Neuronal stem cell (in vitro differentiated cells): ENCODE results near the gene SUGP2.

Experiments
- DNase-seq: peaks from one replicate; pipeline ENCODE4 v3.0.0-alpha.2; 2013; ENCODE audit warnings: low spot score
- H2AFZ ChIP-seq: one replicate; pipeline ENCODE4 v1.6.1; 2013; ENCODE audit warnings: mild to moderate bottlenecking, low read length, inconsistent platforms
- H2AK5ac ChIP-seq: 2 replicates; pipeline ENCODE4 v1.6.1; 2013; ENCODE audit warnings: low read depth, mild to moderate bottlenecking, inconsistent platforms, low read length, moderate library complexity, mixed read lengths
- H2BK120ac ChIP-seq: 2 replicates; pipeline ENCODE4 v1.6.1; 2013; ENCODE audit warnings: low read depth, mild to moderate bottlenecking, inconsistent platforms, low read length, moderate library complexity, mixed read lengths
- H2BK12ac ChIP-seq: one replicate; pipeline ENCODE4 v1.6.1; 2013; ENCODE audit warnings: low read length, inconsistent platforms
- H2BK15ac ChIP-seq: 2 replicates; pipeline ENCODE4 v1.6.1; 2013; ENCODE audit warnings: mild to moderate bottlenecking, low read length, inconsistent platforms, mixed read lengths
- H2BK5ac ChIP-seq: one replicate; pipeline ENCODE4 v1.6.1; 2013; ENCODE audit warnings: inconsistent platforms, mild to moderate bottlenecking, low read length, moderate library complexity
- H3K14ac ChIP-seq: one replicate; pipeline ENCODE4 v1.6.1; 2013; ENCODE audit warnings: low read length, inconsistent platforms
- H3K18ac ChIP-seq: 2 replicates; pipeline ENCODE4 v1.6.1; 2013; ENCODE audit warnings: low read length, inconsistent platforms
- H3K23ac ChIP-seq: 2 replicates; pipeline ENCODE4 v1.6.1; 2013; ENCODE audit warnings: low read depth, mild to moderate bottlenecking, mixed read lengths, low read length, inconsistent platforms; ENCODE audit not compliant: poor library complexity
- H3K27ac ChIP-seq: replicated peaks from 3 replicates; pipeline ENCODE4 v1.5.1; 2013; ENCODE audit warnings: low read length, inconsistent platforms
- H3K27me3 ChIP-seq, 3 experiments: 2 replicates each; pipeline ENCODE4 v1.6.1; 2013; ENCODE audit warnings: low read length in 3 of 3, mild to moderate bottlenecking in 2 of 3, inconsistent platforms in 1 of 3, low read depth in 1 of 3, mixed read lengths in 1 of 3, moderate library complexity in 1 of 3; ENCODE audit not compliant: control insufficient read depth in 3 of 3, insufficient read depth in 3 of 3
- H3K36me3 ChIP-seq, 2 donors: replicated peaks in 1 of 2; 2 replicates each; pipeline ENCODE4 v1.6.1; 2013; ENCODE audit warnings: low read length in 2 of 2; ENCODE audit not compliant: control insufficient read depth in 2 of 2, insufficient read depth in 2 of 2
- H3K4ac ChIP-seq: 2 replicates; pipeline ENCODE4 v1.6.1; 2013; ENCODE audit warnings: inconsistent platforms, mild to moderate bottlenecking, low read length, moderate library complexity
- H3K4me1 ChIP-seq, 2 donors: 1 replicate in 1 of 2; 2 replicates in 1 of 2; pipeline ENCODE4 v1.6.1; 2013; ENCODE audit warnings: low read length in 2 of 2, low read depth in 1 of 2; ENCODE audit not compliant: control insufficient read depth in 2 of 2, insufficient read depth in 1 of 2
- H3K4me2 ChIP-seq: one replicate; pipeline ENCODE4 v1.6.1; 2013; ENCODE audit warnings: mild to moderate bottlenecking, low read length, inconsistent platforms; ENCODE audit not compliant: insufficient read depth, poor library complexity, severe bottlenecking
- H3K4me3 ChIP-seq, 2 donors: 2 replicates each; pipeline ENCODE4 v1.5.1; 2013; ENCODE audit warnings: low read length in 2 of 2, mild to moderate bottlenecking in 2 of 2, inconsistent platforms in 1 of 2, moderate library complexity in 1 of 2
- H3K79me1 ChIP-seq: one replicate; pipeline ENCODE4 v1.6.1; 2013; ENCODE audit warnings: low read depth, mild to moderate bottlenecking, inconsistent platforms, low read length, moderate library complexity
- H3K9ac ChIP-seq: one replicate; pipeline ENCODE4 v1.6.1; 2013; ENCODE audit warnings: mild to moderate bottlenecking, low read depth, low read length, inconsistent platforms; ENCODE audit not compliant: poor library complexity
- H3K9me3 ChIP-seq, 2 donors: replicated peaks in 1 of 2; 2 replicates each; pipeline versions ENCODE3 to v1.6.1; 2013; ENCODE audit warnings: low read length in 2 of 2, mild to moderate bottlenecking in 2 of 2, inconsistent platforms in 1 of 2, low read depth in 1 of 2, mixed read lengths in 1 of 2, moderate library complexity in 1 of 2; ENCODE audit not compliant: control insufficient read depth in 2 of 2, insufficient read depth in 1 of 2
- H4K8ac ChIP-seq: one replicate; pipeline ENCODE4 v1.6.1; 2013; ENCODE audit warnings: low read depth, mild to moderate bottlenecking, inconsistent platforms, low read length, moderate library complexity
- H4K91ac ChIP-seq: one replicate; pipeline ENCODE4 v1.6.1; 2013; ENCODE audit warnings: low read length, low read depth, mild to moderate bottlenecking, inconsistent platforms; ENCODE audit not compliant: poor library complexity
- WGBS, 2 donors: extraction: QIAGEN DNeasy Blood & Tissue Kit; methylation state at CpG; one replicate each; pipeline ENCODE4 v1.1.7; 2013; ENCODE audit warnings: missing lambda C conversion rate in 2 of 2, mixed read lengths in 1 of 2; ENCODE audit not compliant: insufficient read length in 2 of 2, insufficient replicate concordance in 1 of 2; ENCODE audit errors: extremely low coverage in 2 of 2; 5-methylcytosine and 5-hydroxymethylcytosine counted together

Gene SUGP2

GRCh38 chr19:19062454-19063182, 29.3 kb upstream of the SUGP2 start:
- Histone ChIP-seq H3K9me3 (no peaks in the 10 kb centered on the region), H3K4me2 (peak overlapping the region; percentile 92), H4K8ac (no peak overlapping the region), H3K79me1 (peaks cover 5% of the 10 kb centered on the region), H3K23ac (no peak overlapping the region), H3K27me3 (peaks cover 0 to 14% (median 2%) of the 10 kb centered on the region in 3 experiments), H3K4me1 (peaks cover 6 to 14% of the 10 kb centered on the region in 2 donors), H3K18ac (no peak overlapping the region), H3K14ac (no peak overlapping the region), H3K27ac (no peak overlapping the region), H2BK15ac (no peak overlapping the region), H2BK5ac (no peak overlapping the region), H3K36me3 (peaks cover 4 to 28% of the 10 kb centered on the region in 2 donors), H3K4me3 (peak overlapping the region; percentile 65 to 80), H3K9ac (no peak overlapping the region), H2AK5ac (no peak overlapping the region), H2AFZ (peak overlapping the region; percentile 93), H3K4ac (no peak overlapping the region), H2BK12ac (no peak overlapping the region), H4K91ac (no peak overlapping the region), H2BK120ac (no peak overlapping the region)
- no CpG with 5 or more reads among the region's 4 CpGs for WGBS, 2 donors
- DNase-seq = no peak

GRCh38 chr19:19061506-19061905, 28.2 kb upstream of the SUGP2 start:
- Histone ChIP-seq H3K27me3 (peaks cover 0 to 14% (median 2%) of the 10 kb centered on the region in 3 experiments), H3K27ac (no peak overlapping the region), H3K14ac (no peak overlapping the region), H2BK120ac (no peak overlapping the region), H3K9ac (no peak overlapping the region), H3K36me3 (peaks cover 12 to 39% of the 10 kb centered on the region in 2 donors), H4K91ac (no peak overlapping the region), H3K18ac (no peak overlapping the region), H3K4me1 (peaks cover 6 to 14% of the 10 kb centered on the region in 2 donors), H3K79me1 (peaks cover 5% of the 10 kb centered on the region), H2BK12ac (no peak overlapping the region), H2BK5ac (no peak overlapping the region), H2BK15ac (no peak overlapping the region), H3K4me3 (no peak overlapping the region), H2AK5ac (no peak overlapping the region), H2AFZ (no peak overlapping the region), H3K23ac (no peak overlapping the region), H3K4me2 (no peak overlapping the region), H3K9me3 (no peaks in the 10 kb centered on the region), H3K4ac (no peak overlapping the region), H4K8ac (no peak overlapping the region)
- WGBS, 2 donors = no CpG with 5 or more reads among the region's 8 CpGs
- DNase-seq = no peak

- Histone ChIP-seq H3K23ac (peak overlapping the region; percentile 31), H2AK5ac (no peak overlapping the region), H3K18ac (peak overlapping the region; percentile 17), H3K4me3 (no peak overlapping the region), H2AFZ (no peak overlapping the region), H2BK12ac (no peak overlapping the region), H3K79me1 (peaks cover 9% of the 10 kb centered on the region), H4K91ac (no peak overlapping the region), H3K27me3 (peaks cover 0 to 10% (median 2%) of the 10 kb centered on the region in 3 experiments), H3K36me3 (peaks cover 22 to 51% of the 10 kb centered on the region in 2 donors), H3K4me2 (no peak overlapping the region), H3K14ac (no peak overlapping the region), H3K4ac (no peak overlapping the region), H3K27ac (no peak overlapping the region), H4K8ac (no peak overlapping the region), H2BK15ac (no peak overlapping the region), H2BK120ac (no peak overlapping the region), H3K9me3 (no peaks in the 10 kb centered on the region), H3K4me1 (peaks cover 6 to 9% of the 10 kb centered on the region in 2 donors), H3K9ac (no peak overlapping the region), H2BK5ac (no peak overlapping the region)
- WGBS, 2 donors = no CpG with 5 or more reads among the region's 12 CpGs
- no peak for DNase-seq
These were observed 26.7 kb upstream of the SUGP2 start for GRCh38 chr19:19059837-19060611.
